Testis (tissue), 3 donors: ENCODE measurements around the gene VPS37B. TPM values are rescaled to one million over a fixed set of nuclear protein-coding genes. Genes with fewer than 3 reads are reported as not detected.
"Not testable (repeated sequence)": the region's sequence is repeated elsewhere in the genome, so short reads cannot be mapped to it uniquely, and the experiment has no call there.

Source experiments
- DNase-seq: peaks from one replicate; pipeline ENCODE4 v3.0.0-alpha.2; 2019
- H3K27ac ChIP-seq, 2 donors: fragments of 200-600 bp; sonication (generic); one replicate each; pipeline ENCODE4 v1.5.1; 2019
- H3K27me3 ChIP-seq: fragments of 200-600 bp; sonication (generic); one replicate; pipeline ENCODE4 v1.5.1; 2019
- H3K36me3 ChIP-seq: fragments of 200-600 bp; sonication (generic); one replicate; pipeline ENCODE4 v1.5.1; 2017; ENCODE audit warnings: low read depth; ENCODE audit errors: missing control alignments
- H3K4me1 ChIP-seq: fragments of 200-600 bp; sonication (generic); one replicate; pipeline ENCODE4 v1.5.1; 2019
- H3K4me3 ChIP-seq, 2 donors: fragments of 200-600 bp; sonication (generic); one replicate each; pipeline ENCODE4 v1.5.1; 2017 to 2019
- H3K9me3 ChIP-seq: fragments of 200-600 bp; sonication (generic); one replicate; pipeline ENCODE4 v1.5.1; 2017
- CTCF ChIP-seq, 3 experiments: fragments of 450-650 bp in 2 of 3; fragments of 200-600 bp in 1 of 3; sonication (generic) in 1 of 3; IDR thresholded peaks; one replicate each; pipeline ENCODE4 v1.5.1; 2016 to 2019; ENCODE audit warnings: antibody characterized with exemption in 3 of 3, mild to moderate bottlenecking in 2 of 3, moderate library complexity in 1 of 3
- POLR2A ChIP-seq: fragments of 450-650 bp; IDR thresholded peaks from one replicate; pipeline ENCODE4 v1.6.1; 2017; ENCODE audit warnings: antibody characterized with exemption, mild to moderate bottlenecking, moderate library complexity
- WGBS, 2 donors: methylation state at CpG; one replicate each; pipeline ENCODE4 v1.1.5; 2018; 5-methylcytosine and 5-hydroxymethylcytosine counted together
- intact Hi-C: fragments of 100-400 bp; cut with DNase I; formaldehyde crosslinking; loops from one replicate; pipeline ENCODE4 v1.15.1; 2023; ENCODE audit warnings: low total_unique reads
- polyA plus RNA-seq: library from polyadenylated mRNA; stranded (reverse); fragments of 350-450 nt; fragmentation: Illumina TruSeq; extraction: RNeasy Lipid Tissue Mini Kit (QIAGEN cat#74804); gene quantifications from one replicate; pipeline ENCODE4 v1.2.3, GENCODE V29; 2014; ENCODE audit warnings: low read depth, low replicate concordance; ENCODE audit not compliant: insufficient read depth
- total RNA-seq, 2 donors: library from RNA; depleted of rRNA; stranded (reverse); fragments of >200 nt; gene quantifications; one replicate each; pipeline ENCODE4 v1.2.3, GENCODE V29; 2016

The VPS37B gene
- total and polyA plus RNA-seq, 3 donors from 2014 or later, result 38.0 to 90.1 (median 75.8) TPM

GRCh38 chr12:122909442-122910288, 13.7 kb upstream of the VPS37B start:
- Histone ChIP-seq H3K4me1 (peaks cover 10% of the 10 kb centered on the region), H3K4me3 (no peak overlapping the region), H3K27ac (no peak overlapping the region), H3K36me3 (no peaks in the 10 kb centered on the region), H3K9me3 (no peaks in the 10 kb centered on the region), H3K27me3 (no peaks in the 10 kb centered on the region)
- 64 to 65% methylated on average over 12 of the region's 12 CpGs for WGBS, 2 donors
- TF ChIP-seq CTCF (IDR thresholded peaks at IDR 0.05) (no peak), POLR2A (no peak)
- DNase-seq, result peak; percentile 87
- intact Hi-C loops, result no loop called here

- no peaks in the 10 kb centered on the region for H3K36me3 ChIP-seq
- WGBS, 2 donors, result 83 to 87% methylated on average over 6 of the region's 6 CpGs
- no peak overlapping the region for H3K4me3 ChIP-seq
- no peak for TF ChIP-seq CTCF (IDR thresholded peaks at IDR 0.05)
- TF ChIP-seq POLR2A, result no peak
- no peak overlapping the region for H3K27ac ChIP-seq
- DNase-seq, result no peak
- intact Hi-C loops, result no loop called here
- H3K9me3 ChIP-seq, result no peaks in the 10 kb centered on the region
- peaks cover 10% of the 10 kb centered on the region for H3K4me1 ChIP-seq
- no peaks in the 10 kb centered on the region for H3K27me3 ChIP-seq
These were observed 13.0 kb upstream of the VPS37B start for GRCh38 chr12:122908915-122909314.

DNA sequence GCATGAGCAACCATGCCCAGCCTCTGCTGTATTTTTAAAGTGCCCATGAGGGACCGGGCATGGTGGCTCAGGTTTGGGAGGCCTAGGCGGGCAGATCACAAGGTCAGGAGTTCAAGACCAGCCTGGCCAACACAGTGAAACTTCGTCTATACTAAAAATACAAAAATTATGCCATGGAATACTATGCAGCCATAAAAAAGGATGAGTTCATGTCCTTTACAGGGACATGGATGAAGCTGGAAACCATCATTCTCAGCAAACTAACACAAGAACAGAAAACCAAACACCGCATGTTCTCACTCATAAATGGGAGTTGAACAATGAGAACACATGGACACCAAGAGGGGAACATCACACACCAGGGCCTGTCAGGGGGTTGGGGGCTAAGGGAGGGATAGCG, 9.3 kb upstream of the VPS37B start:
- H3K36me3 ChIP-seq, H3K4me3 ChIP-seq, intact Hi-C loops, H3K4me1 ChIP-seq, DNase-seq, H3K9me3 ChIP-seq, H3K27me3 ChIP-seq, H3K27ac ChIP-seq: not testable (repeated sequence)
- 88 to 97% methylated on average over 5 of the region's 5 CpGs for WGBS, 2 donors

DNA sequence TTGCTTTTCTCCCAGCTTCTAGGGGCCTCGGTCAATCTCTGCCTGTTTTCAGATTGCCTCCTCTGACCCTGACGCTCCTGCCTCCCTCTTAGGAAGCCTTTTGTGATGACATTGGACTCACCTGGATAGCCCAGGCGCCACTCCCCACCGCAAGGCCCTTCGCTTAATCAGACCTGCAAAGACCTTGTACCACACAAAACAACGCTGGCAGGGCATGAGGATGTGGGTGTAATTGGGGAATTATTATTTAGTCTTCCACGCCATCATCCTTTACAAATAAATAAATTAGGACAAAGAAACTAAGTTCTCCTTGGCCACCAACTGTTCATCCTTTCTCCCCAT, 7.7 kb upstream of the VPS37B start:
- WGBS, 2 donors, result 76 to 77% methylated on average over 7 of the region's 7 CpGs
- intact Hi-C loops, result no loop called here
- TF ChIP-seq CTCF (IDR thresholded peaks at IDR 0.05) (no peak), POLR2A (no peak)

GRCh38 chr12:122902854-122903692, 7.1 kb upstream of the VPS37B start:
- WGBS, 2 donors, result 57 to 58% methylated on average over 10 of the region's 10 CpGs
- no peak for DNase-seq
- TF ChIP-seq POLR2A, result no peak
- TF ChIP-seq CTCF (IDR thresholded peaks at IDR 0.05), result no peak
- Histone ChIP-seq H3K4me3 (no peak overlapping the region), H3K27me3 (no peaks in the 10 kb centered on the region), H3K4me1 (no peaks in the 10 kb centered on the region), H3K27ac (no peak overlapping the region), H3K9me3 (no peaks in the 10 kb centered on the region), H3K36me3 (no peaks in the 10 kb centered on the region)
- intact Hi-C loops, result no loop called here

More for the DNA sequence above, 7.7 kb upstream of the VPS37B start:
- Histone ChIP-seq H3K4me3 (no peak overlapping the region), H3K4me1 (no peaks in the 10 kb centered on the region), H3K27me3 (no peaks in the 10 kb centered on the region), H3K9me3 (no peaks in the 10 kb centered on the region), H3K36me3 (no peaks in the 10 kb centered on the region), H3K27ac (no peak overlapping the region)
- DNase-seq, result no peak
